ENCODE data around the gene OAT.

The OAT gene

DNA sequence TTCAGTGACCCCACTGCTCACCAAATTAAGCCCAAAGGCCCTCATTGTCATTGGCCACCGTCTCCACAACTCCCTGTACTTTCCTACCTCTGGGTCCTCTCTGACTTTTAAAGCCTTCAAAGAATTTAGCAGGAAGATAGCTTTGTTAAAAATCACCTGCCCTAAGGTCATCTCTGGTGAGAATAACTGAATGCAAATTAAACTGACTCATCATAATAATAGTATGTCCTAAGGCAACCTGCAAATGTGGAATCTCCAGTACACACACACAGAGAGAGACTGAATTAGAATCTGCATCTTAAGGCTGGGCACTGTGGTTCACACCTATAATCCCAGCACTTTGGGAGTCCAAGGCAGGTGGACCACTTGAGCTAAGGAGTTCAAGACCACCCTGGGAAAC, 24.1 kb downstream of the OAT start:
- DNase-seq, result no peak

DNA sequence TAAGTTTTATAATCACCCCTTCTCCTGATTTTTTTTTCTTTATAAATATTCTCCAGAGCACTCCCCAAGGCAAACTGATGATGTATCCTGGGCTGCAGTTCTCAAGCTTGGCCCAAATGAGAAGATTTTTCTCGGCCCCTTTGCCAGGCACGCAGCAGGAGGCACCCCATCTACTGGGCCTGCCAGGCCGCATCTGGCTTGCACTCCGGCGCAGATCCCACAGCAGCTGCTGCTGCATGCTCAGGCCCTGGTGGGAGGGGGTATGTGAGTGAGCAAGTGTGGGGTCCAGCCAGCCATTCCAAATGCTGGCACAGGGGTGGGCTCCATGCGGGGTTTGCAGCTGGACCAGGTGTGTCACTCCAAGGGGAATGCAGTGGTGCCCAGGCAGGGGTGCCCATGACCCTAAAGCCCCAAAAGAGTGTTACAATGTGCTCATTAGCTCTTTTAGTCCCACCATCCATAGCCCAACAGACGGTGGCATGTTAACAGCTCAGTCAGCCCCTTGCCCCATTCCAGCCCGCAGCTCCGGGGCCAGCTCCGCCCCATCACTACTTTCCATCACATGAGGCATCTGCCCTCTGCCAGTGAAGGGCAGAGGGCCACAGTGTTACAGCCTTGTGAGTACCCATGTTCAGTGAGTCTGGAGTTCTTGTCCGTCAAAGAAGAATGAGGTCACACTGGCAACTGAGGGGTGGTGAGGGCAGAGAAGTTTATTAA, 25.9 kb downstream of the OAT start:
- no peak for DNase-seq

DNA sequence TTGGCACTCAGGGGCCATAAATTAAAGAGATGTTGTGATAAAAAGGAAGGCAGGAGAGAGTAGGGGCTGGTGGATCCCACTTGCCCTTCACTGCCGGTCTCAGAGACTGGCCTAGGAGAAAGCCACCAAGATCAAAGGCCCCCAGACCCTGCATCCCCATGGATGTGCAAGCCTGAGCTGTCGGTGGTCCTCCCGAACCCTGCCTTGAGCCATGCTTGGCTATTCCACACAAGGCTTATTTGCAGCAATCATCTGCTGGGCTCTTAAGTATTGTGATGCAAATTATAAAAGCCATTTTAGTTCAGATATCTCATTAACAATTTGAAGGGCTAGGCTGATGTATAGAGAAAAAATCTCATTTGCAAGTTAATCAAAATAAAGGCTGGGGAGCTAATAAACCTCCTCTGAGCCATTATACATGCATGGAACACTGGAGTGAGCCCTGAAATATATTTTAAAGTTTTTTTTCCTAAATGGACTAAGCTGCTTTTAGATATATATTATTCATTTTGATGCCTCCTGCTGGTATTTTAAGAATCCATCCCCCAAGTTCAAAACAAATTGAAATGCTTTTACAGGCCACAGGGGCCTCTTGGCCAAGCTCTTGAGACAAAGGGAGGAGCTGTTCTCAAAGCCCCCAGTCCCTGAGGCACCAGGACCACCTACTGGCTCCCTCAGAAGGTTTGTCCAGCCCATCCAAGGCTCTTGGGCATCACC, 28.1 kb downstream of the OAT start:
- no peak for DNase-seq

DNA sequence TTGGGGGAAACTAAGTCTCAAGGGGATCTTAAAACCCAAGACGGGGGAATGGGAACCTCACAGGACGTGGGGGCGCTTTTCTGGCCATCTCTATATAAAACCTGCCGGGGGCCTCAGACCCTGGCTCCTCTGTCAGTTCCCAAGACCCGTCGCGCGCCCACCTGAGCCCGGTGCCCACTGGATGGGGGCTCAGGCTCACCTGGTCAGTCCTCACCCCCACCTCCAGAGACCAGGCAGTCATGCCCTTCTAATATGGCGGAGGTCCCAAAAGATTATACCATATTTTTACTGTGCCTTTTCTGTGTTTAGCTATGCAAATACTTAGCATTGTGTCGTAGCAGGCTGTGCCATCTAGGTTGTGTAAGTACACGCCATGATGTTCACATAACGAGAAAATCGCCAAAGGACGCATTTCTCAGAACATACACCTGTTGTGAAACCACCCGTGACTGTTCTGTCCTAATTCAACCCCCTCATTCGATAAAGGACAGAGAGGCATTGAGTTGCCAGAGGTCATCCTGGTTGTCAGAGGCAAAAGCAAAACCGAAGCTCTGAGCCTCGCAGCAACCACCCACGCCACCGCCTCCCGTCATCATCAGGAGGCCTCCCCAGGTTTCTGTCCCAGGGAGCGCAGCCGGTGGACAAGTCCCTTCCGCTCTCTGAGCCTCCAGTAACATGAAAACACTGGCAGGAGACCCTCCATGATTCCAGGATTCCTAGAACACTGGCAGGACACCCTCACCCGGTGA, 28.9 kb downstream of the OAT start:
- DNase-seq, result no peak

DNA sequence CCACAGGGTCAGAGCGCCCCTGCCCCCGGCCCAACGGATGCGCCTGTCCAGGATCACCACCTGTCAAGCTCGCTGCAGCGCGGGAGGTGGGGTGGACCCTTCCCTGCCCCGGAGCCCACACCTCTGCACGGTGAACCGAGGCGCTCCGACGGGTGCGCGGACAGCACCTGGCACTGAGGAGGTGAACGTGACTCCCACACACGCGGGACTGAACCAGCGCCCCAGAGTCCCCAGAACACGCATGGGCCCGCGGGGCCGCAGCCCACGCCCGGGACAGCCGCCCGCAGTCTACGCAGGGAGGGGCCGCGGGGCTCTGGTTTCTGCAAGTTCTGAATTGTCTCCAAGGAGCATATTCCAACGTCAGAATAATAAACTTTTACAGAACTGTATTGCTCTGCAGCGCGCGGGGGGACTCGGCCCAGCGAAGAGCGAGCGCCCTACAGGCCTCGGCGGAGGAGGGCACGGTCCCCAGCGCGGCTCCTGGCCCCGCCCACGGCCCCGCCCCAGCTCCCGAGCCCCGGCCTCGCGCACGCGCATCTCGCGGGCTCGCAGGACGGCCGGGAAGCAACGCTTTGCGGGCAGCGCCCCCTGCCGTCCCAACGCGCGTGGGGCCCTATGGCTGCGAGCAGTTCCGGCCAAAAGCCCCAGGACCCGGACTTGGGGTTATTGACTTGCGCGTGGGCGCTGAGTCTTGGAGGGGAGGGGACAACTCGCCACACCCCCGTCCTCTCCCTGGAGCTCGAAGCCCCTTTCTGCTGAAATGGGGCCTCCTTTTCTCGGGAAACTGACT, 29.7 kb downstream of the OAT start:
- DNase-seq, result peak; percentile 89

DNA sequence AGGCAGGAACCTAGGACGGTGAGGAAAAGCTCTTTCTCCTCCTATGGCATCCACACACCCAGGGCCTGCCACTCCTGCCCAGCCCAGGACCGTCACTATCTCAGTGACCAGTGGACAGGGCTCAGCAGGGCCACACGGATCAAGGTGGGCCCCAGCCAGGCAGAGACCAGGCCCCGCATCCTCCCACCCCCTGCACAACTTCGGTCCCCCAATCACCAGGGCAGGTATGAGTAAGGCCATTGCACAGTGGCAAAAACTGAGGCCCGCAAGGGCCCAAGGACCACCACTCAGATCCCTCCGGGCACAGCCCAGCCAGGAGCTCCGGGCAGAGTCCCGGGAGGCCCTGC, 30.3 kb downstream of the OAT start:
- DNase-seq, result no peak

DNA sequence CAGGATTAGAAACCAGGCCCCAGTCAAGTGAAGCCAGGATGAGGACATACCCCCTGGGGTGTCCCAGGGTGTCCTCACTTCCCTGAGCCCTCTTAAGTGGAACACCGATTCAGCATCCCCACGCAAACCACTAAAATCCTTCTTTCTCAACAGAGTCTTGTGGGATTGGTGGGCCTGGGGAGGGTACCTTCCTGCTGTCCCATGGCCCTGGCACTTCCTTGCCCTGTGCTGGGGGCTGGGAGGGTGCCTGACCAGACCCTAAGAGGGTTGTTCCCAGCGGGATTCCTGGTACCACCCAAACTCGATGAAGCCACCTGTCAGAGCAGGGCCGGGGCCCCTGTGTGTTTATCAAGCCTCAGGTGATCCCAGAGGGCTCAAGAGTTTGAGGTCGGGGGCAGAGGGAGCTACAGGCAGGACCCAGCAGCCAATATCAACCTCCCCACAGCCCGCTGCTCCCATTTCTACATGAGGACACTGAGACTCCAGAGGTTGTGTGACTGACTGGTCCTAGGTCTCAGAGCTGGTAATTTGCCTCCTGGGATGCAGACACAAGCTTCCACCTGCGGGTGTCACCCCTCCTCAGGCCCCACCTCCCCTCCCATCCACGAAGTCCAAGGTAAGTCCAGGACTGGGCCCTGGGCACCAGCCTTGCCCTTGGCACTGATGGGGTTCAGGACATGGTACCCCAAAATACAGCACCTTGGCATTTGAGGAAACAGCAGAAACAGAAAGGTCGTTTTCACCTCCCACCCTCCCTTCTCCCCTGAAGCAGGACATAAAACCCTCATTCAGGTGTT, 31.4 kb downstream of the OAT start:
- no peak for DNase-seq

DNA sequence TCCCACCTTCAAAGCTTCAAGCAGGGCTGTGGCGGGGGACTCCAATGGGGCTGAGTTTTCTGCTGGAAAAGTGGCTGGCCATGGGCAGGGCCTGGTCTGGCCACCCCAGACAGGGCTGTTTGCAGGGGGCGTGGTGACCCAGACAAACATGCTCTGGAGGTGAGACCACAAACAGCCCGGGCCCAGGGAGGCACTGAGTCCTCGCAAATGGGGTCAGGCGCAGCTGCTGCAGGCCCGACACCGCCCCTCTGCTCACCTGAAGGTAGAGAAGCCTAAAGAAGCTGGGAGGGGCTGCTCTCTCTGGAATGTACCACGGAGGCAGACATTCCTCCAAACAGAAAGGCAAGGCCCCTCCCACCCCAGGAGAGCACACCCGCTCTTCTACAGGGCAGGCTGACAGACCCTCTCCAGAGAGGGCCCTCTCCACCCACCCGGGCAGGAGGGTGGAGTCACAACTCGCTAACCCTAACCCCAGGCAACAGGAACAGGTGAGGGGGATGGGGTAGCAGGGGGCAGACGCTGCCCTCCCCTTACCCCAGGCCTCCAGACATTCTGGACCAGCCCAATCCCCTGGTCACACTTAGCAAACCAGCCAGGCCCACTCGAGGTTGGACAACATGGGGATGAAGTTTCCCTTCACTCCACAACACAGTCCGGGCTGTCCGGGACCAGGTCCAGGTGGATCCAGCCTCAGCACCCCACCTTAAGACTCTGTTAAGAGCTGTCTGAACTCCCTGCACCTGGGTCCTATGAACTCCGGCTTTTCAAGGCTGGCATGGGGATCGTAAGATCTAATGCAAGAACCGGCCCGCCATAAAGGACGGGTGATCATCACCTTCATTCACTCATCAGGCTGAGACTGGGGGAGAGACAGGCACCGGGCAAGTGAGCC, 32.3 kb downstream of the OAT start:
- DNase-seq, result no peak

DNA sequence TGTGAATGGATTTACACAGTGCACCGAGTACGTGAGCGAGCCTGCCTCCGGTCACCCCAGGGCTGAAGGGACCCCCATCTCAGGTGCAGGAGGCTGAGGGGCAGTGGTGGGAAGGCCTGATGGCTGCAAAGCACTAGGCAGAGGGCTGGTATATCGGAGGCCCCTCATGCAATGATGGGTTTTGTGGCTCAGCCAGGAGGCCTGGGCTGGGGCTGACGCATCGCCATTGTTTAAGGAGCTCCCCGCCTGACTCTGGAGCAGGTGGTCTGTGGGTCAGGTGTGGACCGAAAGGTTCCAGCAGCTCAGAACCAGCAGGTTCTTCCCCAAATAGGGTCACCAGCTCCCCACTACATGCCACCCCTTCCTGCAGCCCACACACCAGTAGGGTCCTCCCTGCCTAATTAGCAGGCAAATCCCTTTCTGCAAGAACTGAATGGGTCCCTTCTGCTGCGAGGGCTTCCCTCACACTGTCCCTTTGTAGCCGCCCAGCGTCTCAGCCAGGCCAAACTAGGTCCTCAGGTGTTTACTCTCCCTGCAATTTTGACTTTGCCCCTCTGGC, 33.0 kb downstream of the OAT start:
- DNase-seq, result no peak

DNA sequence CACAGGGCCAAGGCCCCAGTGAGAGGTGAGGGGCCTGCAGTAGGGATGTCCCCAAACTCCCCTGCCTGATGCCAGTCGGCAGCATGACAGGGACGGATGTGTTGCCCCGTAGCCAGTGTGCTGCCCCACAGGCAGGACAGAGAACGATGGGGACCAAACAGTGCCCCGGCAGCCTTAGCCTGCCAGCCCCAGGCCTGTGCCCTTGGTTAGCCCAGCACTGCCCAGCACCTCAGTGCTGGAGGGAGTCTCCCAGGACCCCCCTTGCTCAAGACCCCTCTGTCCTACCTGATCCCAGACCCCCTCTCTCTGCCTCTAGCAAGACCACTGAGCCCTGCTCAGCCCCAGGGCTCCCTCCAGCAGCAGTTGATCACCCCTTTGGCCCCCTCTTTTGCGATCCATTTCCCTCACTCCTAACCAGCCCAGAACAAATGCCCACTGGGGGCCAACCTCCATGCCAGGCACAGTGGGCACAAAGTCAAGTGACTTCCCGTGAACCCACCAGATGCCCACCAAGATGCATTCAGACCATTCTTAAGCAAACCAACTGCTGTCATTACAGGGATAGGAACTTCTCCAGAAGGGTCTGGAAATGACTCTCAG, 34.0 kb downstream of the OAT start:
- no peak for DNase-seq

DNA sequence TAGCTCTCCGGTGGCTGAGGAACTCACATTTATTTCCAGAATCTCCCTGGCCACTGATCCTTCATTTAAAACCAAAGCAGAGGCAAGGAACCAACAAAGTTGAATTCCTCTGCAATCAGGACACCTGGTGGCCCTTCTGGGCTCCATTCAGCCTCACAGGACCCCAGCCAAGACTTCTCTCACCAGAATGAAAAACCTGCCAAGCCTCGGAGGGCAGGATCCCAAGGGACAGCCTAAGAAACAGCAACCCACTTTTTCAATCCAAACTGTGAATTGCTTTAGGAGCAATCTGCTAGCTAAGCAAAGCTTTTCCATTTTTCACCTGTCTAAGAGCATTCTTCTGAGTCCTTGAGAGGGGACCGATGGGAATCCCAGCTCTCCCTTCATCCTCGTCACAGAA, 34.6 kb downstream of the OAT start:
- no peak for DNase-seq

DNA sequence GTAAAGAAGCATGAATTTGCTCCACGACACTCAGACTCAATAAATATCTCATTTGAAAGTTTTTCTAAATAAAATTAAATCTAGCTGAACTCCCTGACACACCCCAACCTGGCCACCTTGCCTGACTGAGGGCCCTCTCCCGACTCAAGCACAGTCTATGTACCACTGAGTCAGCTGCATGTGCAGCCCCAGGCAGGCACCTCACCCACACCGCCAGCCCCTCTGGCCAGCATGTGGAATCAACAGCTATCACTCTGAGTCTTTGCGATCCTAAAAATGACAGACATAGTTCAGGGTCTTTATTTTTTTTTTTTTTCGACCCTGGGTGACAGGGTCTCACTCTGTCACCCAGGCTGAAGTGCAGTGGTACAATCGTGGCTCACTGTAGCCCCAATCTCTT, 35.2 kb downstream of the OAT start:
- no peak for DNase-seq

DNA sequence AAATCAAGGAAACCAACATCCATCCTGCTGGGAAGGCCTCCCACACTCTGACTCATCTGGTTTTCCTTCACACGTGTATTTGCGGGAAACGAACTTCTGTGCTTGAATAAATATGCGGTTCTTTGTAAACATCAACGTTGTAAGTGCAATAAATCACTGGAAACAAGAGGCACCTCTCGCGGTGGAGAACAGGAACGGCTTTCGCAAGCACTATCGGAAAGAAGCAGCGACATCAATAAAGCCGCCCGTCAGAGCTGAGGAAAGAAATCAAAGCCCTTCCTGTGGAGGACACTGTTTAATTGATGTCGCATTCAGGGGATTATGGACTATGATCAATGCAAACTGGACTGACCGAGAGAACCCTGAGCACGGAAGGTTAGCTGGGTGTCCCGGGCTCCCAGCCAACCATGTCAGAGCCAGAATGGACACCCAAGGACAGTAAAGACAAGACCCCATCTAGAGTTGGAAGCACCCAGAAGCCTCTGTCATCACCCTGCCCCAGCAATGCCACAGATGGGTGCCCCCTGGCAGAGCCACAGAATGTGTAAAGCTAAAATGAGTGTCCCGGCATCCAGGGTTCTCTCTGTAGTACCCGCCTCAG, 37.6 kb downstream of the OAT start:
- DNase-seq, result no peak

DNA sequence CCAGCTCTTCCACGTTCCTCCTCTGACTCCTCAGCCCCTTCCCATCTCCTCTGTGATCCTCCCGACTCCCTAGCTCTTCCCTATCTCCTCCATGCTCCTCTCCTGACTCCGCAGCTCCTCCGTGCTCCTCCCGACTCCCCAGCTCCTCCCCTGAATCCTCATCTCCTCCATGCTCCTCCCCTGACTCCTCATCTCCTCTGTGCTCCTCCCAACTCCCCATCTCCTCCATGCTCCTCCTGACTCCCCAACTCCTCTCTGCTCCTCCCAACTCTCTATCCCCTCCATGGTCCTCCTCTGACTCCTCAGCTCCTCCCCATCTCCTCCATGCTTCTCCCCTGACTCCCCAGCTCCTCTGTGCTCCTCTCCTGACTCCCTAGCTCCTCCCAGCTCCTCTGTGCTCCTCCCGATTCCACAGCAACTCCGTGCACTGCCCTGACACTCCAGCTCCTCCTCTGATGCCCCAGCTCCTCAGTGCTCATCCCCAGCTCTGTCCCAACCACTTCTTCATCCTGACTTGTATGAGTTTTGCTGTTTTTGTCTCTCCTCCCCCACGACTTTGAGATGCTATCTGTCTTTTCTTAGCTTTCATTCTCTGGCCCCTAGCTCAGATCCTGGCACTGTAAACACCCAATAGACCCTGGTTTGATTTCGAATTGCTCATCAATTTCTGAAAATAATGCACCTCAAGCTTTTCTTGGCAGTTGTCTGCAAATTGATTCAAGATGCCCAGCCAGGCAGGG, 38.3 kb downstream of the OAT start:
- no peak for DNase-seq

DNA sequence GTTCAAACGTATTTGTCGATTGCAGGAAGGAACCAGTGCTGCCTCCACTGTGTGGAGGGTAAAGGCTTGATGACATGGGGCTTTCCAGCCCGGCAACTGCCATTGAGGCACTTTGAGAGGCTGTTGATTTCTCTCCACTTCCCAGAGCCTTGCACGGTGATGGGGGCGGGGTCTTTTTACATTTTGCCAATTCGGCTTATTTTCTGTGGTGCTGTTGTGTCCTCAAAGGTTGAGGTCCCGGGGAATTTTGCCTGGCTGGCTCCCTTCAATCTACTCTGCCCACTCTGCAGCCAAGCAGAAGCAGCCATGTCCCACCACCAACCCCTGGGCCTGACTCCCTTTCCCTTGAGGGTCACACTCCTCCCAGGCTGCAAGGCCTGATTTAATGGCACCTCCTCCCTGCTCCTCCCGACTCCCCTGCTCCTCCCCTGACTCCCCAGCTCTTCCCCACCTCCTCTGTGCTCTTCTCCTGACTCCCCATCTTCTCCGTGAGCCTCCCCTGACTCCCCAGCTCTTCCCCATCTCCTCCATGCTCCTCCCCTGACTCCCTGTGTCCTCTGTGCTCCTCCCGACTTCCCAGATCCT, 39.0 kb downstream of the OAT start:
- DNase-seq, result no peak

DNA sequence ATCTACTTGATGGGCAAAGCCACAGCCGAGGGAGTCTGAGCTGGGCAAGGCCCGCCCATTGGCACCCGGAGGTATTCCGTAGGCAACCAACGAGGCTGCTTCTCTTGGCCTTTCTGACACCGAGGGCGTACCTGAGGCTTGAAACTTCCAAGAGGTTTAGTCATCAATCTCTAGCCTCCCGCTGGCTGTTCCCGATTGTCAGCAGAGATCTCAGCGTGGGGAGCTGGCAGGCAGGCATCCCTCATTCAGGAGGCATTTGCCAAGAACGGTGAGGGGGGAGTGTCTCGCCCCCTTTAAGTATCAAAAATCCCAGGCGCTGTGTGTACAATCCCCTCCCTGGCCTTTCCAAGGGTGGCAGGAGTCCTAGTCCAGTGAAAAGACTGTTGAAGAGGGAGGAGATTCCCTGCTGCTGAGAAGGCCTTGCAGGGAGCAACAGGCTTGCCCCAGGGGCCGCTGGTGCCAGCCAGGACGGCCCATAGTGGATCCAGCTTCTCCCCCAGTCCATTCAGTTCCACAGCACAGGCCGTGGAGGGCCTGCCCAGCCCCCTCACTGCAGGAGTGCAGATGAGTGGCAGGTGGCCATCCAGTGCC, 39.7 kb downstream of the OAT start:
- no peak for DNase-seq

DNA sequence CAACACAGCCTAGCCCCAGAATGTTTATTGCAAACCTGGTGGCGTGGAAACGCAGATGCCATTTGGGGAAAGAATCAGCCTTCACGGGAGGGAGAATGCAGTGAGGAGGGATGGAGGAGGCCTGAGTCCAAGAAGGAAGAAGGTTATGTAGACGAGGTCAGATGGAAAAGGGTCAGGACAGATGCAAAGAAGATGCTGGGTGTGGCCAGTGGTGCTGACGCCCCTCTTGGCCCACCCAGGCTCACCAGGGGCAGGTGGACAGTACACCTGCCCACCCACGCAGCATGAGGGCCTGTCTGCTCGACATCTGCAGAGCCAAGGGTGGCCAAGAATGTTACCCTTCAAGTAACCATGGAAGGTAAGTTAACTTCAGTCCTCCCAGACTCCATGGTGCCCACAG, 40.5 kb downstream of the OAT start:
- DNase-seq, result no peak

DNA sequence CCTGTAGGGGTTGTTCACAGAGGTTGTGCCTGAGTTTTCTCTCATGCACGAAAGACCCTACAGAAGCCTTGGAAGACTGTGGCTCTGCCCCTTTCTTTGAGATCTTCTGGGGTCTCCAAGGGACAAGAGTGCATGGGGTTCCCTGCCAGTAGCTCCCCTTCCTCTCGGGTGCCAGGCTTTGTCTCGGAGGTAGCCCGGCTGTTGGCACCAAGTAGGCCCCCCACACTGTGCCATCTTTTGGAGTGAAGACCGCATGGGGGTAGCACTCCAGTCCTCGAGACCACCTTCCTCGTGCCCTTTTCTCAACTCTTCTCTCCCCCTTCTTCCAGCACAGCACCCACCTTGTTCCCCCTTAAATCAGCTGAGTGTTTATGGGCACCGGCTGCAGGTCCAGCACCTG, 41.6 kb downstream of the OAT start:
- DNase-seq, result no peak

DNA sequence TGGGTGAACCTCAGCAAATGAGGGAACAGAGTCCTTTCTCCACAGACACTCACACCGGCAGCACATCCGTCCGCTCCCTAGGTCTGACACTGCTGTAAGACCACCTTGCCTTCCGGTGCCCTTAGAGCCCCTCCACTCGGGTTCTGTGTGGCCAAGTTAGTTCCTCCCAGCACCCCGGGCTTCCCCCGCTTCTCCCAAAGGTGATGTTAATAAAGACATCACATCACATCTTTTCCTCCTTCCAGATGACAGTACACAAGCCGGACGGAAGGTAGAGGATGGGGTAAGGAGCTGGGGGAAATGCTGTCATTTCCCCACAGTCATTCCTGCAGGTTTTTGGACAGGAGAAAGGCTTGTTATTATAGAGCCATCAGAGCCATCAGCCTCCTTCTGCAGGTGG, 42.3 kb downstream of the OAT start:
- no peak for DNase-seq

Data from activated CD4-positive, alpha-beta T cell treated with anti-CD3 and anti-CD28 coated beads, Interleukin-2, amount 50 U/mL, for 16 hours (primary cell).